Endothelial cell (in vitro differentiated cells): ENCODE results near the gene LRRC59. TPM values are rescaled to one million over a fixed set of nuclear protein-coding genes. Genes with fewer than 3 reads are reported as not detected.

Source experiments
- DNase-seq: peaks from one replicate; pipeline ENCODE4 v3.0.0; 2021; ENCODE audit warnings: low spot score
- H3K27ac Mint-ChIP-seq: one replicate; pipeline ENCODE4 v1.8.0; 2021; ENCODE audit warnings: mixed read lengths, inconsistent platforms; ENCODE audit not compliant: unreplicated experiment
- H3K27me3 Mint-ChIP-seq: one replicate; pipeline ENCODE4 v1.8.0; 2021; ENCODE audit warnings: mild to moderate bottlenecking, moderate library complexity, mixed read lengths, inconsistent platforms; ENCODE audit not compliant: unreplicated experiment
- H3K36me3 Mint-ChIP-seq: one replicate; pipeline ENCODE4 v1.8.0; 2021; ENCODE audit warnings: mild to moderate bottlenecking, low read depth, mixed read lengths, inconsistent platforms; ENCODE audit not compliant: unreplicated experiment
- H3K4me1 Mint-ChIP-seq: one replicate; pipeline ENCODE4 v1.8.0; 2021; ENCODE audit warnings: mild to moderate bottlenecking, mixed read lengths, inconsistent platforms; ENCODE audit not compliant: unreplicated experiment
- H3K4me3 Mint-ChIP-seq: one replicate; pipeline ENCODE4 v1.8.0; 2021; ENCODE audit warnings: mild to moderate bottlenecking, mixed read lengths, inconsistent platforms; ENCODE audit not compliant: unreplicated experiment
- H3K9me3 Mint-ChIP-seq: one replicate; pipeline ENCODE4 v1.8.0; 2021; ENCODE audit warnings: mixed read lengths, inconsistent platforms; ENCODE audit not compliant: unreplicated experiment
- total RNA-seq: library from RNA; stranded (reverse); fragmentation: NEBNext Ultra II Directional; extraction: Animal tissue kit (Norgen Biotek cat#: 25700); gene quantifications from one replicate; pipeline ENCODE4 v1.2.1, GENCODE V29; 2021; ENCODE audit not compliant: unreplicated experiment
- TF ChIP-seq, protein P1 (sequence below): fragments of 200-600 bp; sonication (generic); IDR thresholded peaks from one replicate; pipeline ENCODE4 v1.5.0; 2021; ENCODE audit warnings: antibody characterized with exemption; ENCODE audit not compliant: unreplicated experiment

The LRRC59 gene
- total RNA-seq, 1 donor from 2014 or later, result 64.2 TPM

DNA sequence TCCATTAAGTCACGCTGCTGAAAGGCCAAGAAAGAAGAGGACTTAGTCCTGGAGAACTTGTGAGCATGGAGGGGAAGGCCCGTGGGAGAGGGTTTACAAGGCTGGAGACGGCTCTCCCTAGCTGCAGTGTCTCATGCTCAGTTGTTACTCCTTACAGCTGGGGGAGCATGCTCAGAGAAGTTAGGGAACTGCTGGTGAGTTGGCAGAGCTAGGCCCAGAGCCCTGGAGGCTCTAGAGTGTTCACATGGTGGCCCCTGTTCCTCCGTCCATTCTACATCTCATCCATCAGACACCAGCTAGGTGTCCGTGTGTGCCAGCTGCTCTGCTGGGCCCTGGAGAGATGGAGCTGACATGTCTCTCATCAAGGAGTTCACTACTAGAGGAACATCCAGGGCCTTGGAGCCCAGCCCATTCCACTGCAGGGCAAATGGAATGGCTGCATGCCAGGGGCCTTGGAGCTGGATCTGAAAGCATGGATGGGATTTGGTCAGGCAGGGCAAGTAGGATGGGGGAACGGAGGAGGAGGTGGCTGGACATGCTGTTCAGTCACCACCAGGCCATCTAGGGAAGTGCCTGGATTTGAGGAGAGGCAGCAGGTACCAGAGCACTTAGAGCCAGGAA lies 45.1 kb downstream of the LRRC59 start:
- Mint-ChIP-seq H3K9me3 (no peaks in the 10 kb centered on the region), H3K4me3 (no peak overlapping the region), H3K27me3 (peaks cover 15% of the 10 kb centered on the region), H3K4me1 (peaks cover 21% of the 10 kb centered on the region), H3K27ac (no peak overlapping the region), H3K36me3 (peaks cover 20% of the 10 kb centered on the region)
- no peak for DNase-seq
- TF ChIP-seq, protein P1, sequence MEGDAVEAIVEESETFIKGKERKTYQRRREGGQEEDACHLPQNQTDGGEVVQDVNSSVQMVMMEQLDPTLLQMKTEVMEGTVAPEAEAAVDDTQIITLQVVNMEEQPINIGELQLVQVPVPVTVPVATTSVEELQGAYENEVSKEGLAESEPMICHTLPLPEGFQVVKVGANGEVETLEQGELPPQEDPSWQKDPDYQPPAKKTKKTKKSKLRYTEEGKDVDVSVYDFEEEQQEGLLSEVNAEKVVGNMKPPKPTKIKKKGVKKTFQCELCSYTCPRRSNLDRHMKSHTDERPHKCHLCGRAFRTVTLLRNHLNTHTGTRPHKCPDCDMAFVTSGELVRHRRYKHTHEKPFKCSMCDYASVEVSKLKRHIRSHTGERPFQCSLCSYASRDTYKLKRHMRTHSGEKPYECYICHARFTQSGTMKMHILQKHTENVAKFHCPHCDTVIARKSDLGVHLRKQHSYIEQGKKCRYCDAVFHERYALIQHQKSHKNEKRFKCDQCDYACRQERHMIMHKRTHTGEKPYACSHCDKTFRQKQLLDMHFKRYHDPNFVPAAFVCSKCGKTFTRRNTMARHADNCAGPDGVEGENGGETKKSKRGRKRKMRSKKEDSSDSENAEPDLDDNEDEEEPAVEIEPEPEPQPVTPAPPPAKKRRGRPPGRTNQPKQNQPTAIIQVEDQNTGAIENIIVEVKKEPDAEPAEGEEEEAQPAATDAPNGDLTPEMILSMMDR, result no peak

DNA sequence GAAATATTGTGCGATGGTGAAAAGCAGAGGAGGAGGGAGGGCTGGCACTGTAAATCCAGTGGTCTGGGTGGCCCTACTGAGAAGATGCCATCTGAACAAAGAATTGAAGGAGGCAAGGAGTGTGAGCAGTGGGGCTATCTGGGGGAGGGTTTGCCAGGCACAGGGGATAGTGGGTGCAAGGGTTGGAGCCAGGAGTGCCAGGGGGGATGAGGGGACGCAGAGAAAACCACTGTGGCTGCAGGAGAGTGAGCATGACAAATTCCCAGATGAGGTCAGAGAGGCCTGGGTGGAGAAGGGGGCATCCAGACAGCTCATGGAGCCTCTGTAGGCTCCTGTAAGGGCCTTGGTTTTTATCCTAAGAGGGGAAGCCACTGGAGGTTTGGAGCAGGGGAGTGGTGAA lies 46.6 kb downstream of the LRRC59 start:
- Mint-ChIP-seq H3K9me3 (no peaks in the 10 kb centered on the region), H3K4me3 (no peak overlapping the region), H3K27ac (no peak overlapping the region), H3K36me3 (peaks cover 20% of the 10 kb centered on the region), H3K4me1 (peaks cover 27% of the 10 kb centered on the region), H3K27me3 (peaks cover 15% of the 10 kb centered on the region)
- DNase-seq, result no peak
- TF ChIP-seq, protein P1, result no peak

DNA sequence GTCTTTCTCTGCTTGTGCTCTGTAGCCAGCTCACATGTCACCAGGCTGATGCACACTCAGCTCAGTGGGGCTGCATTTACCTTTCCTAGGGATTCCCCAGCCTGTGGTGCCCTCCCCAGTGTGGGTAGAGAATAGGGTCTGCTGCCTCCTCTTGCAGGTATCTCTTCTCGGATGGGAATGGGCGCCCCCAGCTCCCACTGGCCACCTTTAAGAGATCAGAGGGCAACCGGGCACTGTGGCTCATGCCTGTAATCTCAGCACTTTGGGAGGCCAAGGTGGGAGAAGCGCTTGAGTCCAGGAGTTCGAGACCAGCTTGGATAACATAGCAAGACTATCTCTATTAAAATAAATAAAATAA lies 48.1 kb downstream of the LRRC59 start:
- TF ChIP-seq, protein P1, result no peak
- H3K36me3 Mint-ChIP-seq, result peaks cover 20% of the 10 kb centered on the region
- H3K27ac Mint-ChIP-seq, result no peak overlapping the region
- H3K27me3 Mint-ChIP-seq, result peaks cover 16% of the 10 kb centered on the region
- H3K4me3 Mint-ChIP-seq, result no peak overlapping the region
- no peaks in the 10 kb centered on the region for H3K9me3 Mint-ChIP-seq
- H3K4me1 Mint-ChIP-seq, result peaks cover 29% of the 10 kb centered on the region
- no peak for DNase-seq

DNA sequence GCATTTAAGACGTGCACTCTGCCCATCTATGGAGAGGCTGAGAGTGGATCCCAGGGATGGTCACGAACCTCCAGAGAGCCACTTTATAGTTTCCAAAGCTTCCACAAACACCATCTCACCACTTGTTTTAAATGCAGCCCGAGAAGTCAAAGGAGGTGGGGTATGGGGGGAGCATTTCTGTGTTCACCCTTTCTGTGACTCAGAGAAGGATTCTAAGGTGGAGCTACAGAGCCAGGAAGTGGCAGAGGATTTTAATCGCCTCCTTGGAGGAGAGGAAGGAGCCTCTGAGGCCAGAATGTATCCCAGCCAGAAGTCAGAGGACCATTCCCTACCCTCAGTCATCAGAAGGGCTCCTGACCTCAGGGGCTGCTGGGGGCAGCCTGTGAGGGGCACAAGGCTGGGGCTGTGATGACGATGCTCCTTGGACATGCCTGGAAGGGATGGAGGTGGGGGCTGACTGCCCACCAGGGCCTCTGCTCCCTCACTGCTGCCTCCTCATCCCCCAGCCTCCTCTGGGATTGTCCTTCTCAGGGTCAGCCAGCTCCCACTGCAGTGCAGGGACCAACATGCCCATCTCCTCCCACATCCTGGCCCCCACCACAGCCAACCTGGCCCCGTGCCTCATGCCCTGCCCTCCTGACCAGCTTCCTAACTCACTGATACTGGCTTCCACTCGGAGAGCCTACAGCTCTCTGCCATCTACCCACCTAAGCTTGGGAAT lies 48.6 kb downstream of the LRRC59 start:
- DNase-seq, result no peak
- H3K4me3 Mint-ChIP-seq, result peak overlapping the region; percentile 39
- TF ChIP-seq, protein P1, result no peak
- peaks cover 16% of the 10 kb centered on the region for H3K27me3 Mint-ChIP-seq
- H3K27ac Mint-ChIP-seq, result no peak overlapping the region
- H3K4me1 Mint-ChIP-seq, result peaks cover 29% of the 10 kb centered on the region
- H3K36me3 Mint-ChIP-seq, result peaks cover 20% of the 10 kb centered on the region
- H3K9me3 Mint-ChIP-seq, result no peaks in the 10 kb centered on the region

DNA sequence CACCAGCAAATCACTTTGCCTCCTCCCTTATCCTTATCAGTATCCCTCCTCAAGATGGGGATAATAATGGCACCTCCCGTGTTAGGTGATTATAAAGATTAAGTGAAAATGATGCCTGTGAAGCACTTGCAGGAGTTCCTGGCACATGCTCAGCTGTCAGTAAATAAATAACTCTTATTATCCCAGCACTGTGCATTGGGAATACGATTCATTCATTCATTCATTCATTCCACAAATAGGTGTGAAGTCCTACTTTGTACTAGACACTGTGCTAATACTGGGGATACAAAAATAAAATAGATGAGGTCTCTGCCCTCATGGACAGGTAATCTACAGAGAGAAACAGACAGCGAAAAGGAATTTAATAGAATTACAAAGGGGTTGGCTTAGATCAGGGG lies 49.4 kb downstream of the LRRC59 start:
- peaks cover 29% of the 10 kb centered on the region for H3K4me1 Mint-ChIP-seq
- H3K9me3 Mint-ChIP-seq, result no peaks in the 10 kb centered on the region
- H3K36me3 Mint-ChIP-seq, result peaks cover 14% of the 10 kb centered on the region
- TF ChIP-seq, protein P1, result no peak
- peak overlapping the region; percentile 83 for H3K27ac Mint-ChIP-seq
- peaks cover 16% of the 10 kb centered on the region for H3K27me3 Mint-ChIP-seq
- no peak for DNase-seq
- H3K4me3 Mint-ChIP-seq, result peak overlapping the region; percentile 94
